Occipital lobe (tissue), 2 donors: ENCODE measurements around the gene WNT9B. TPM values are rescaled to one million over a fixed set of nuclear protein-coding genes. Genes with fewer than 3 reads are reported as not detected.

Experiments
- DNase-seq: peaks from one replicate; lab custom pipeline; 2025; lab: John Stamatoyannopoulos, UW
- total RNA-seq: library from RNA; depleted of rRNA; stranded (reverse); fragments of >200 nt; gene quantifications from one replicate; pipeline ENCODE4 v1.2.3, GENCODE V29; 2014

WNT9B gene
- total RNA-seq: not detected

- DNase-seq: no peak
Measured at GRCh38 chr17:46851029-46851741, at the start of gene WNT9B. Gene WNT9B (plus strand): TSS chr17:46851583. CDS start chr17:46851639, 56 bp downstream.

DNA sequence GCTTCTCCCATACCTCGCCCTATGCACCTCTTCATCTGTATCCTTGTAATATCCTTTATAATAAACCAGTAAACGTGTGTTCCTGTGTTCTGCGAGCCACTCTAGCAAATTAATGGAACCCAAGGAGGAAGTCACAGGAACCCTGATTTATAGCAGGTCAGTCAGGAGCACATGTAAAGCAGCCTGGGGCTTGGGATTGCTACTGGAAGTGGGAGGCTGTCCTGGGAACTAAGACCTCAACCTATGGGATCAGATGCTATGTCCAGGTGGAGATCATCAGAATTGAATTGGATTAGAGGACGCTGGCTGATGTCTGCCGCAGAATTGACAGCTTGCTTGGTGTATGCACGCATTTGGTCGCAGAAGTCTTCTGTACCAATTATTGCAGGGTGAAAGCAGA lies 48.6 kb upstream of the WNT9B start:
- DNase-seq: no peak

- no peak for DNase-seq
Measured at GRCh38 chr17:46803544-46803943, 47.8 kb upstream of the WNT9B start.

- no peak for DNase-seq
Measured at GRCh38 chr17:46805771-46806170, 45.6 kb upstream of the WNT9B start.

DNA sequence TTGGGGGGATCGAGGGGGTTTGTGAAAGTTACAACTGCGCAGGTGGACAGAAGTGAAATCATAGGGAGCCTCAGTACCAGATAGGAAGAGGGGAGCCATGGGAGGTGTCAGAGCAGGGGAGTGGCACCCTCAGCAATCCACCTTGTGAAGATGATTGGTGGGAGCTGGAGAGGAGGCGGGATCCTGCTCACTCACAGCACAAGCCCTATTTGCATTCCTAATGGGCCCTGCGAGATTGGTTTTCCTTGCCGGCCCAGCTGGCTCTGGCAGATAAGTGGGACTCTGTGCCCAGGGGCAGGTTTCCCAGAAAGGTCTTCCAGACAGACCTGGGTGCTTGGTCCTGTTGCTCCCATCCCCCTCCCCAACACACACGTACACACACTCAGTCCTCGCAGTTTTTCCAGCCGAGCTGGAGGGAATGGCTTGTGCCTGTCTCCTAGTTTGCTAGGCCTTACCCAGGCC lies 42.2 kb upstream of the WNT9B start:
- DNase-seq: no peak

DNA sequence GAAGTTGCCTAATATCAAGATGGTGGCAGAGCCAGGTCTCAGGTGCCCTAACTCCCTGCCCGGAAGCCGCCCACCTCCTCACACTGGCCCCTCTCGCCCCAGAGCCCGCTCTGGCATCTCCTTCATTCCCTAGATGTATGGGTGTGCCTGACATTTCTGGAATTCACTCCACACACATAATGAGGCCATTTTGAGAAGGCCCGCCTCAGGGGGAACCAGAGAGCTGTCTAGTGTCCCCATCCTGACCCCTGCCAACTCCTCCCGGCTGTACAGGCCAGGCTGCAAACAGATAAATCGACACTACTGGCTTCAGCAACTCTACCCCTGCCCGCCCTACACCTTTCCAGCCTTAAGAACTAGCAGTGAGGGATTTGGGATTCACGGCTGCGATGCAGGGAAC lies 40.5 kb upstream of the WNT9B start:
- DNase-seq: no peak

DNA sequence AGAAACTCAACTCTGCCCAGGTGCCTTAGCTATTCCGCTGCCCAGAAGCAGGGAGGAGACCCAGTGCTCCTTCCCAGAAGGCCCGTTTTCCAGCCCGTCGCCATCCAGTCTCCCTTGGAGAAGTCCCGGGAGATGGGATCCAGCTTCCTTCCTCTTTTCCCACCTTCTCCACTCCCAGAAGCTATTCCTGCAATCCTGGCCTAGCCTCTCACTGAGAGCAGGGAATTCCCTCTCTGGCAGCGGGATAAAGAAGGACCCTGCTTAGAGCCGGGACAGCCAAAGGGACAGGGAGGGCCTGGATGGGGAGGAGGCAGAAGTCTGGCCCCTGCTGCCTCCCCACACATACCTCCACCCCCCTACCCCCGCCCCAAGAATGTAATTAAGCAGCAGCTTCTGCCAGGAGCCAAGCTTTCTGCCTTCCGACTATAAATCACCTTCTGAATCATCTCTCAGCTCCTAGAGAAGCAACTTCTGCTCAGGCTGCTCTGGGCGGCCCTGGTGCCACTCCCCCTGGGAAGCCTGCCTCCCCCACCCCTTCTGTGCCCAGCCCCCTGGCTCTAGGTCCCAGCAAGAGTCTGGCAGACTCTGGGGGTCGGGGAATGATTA lies 39.3 kb upstream of the WNT9B start:
- no peak for DNase-seq

GRCh38 chr17:46812624-46813318 lies 38.6 kb upstream of the WNT9B start:
- no peak for DNase-seq

GRCh38 chr17:46813920-46814319 lies 37.5 kb upstream of the WNT9B start:
- DNase-seq: no peak

DNA sequence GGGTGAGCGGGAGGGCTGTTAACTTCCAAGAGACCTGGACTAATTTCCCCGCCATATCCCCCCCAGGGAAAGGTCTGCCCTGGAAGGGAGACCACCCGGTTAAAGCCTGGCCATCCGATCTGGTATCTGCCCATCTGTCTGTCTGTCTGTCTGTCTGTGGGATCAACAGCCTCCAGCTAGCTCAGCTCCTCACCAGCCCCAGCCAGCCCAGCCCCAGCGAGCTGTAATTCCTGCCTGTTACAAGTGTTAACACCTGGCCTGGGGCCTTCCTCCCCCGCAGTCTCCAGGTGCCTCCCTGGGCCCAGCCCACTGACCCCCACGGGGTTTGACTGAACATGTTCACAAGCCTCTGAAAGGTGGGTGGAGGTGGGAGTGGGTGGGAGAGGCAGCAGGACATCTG lies 36.9 kb upstream of the WNT9B start:
- DNase-seq: no peak

DNA sequence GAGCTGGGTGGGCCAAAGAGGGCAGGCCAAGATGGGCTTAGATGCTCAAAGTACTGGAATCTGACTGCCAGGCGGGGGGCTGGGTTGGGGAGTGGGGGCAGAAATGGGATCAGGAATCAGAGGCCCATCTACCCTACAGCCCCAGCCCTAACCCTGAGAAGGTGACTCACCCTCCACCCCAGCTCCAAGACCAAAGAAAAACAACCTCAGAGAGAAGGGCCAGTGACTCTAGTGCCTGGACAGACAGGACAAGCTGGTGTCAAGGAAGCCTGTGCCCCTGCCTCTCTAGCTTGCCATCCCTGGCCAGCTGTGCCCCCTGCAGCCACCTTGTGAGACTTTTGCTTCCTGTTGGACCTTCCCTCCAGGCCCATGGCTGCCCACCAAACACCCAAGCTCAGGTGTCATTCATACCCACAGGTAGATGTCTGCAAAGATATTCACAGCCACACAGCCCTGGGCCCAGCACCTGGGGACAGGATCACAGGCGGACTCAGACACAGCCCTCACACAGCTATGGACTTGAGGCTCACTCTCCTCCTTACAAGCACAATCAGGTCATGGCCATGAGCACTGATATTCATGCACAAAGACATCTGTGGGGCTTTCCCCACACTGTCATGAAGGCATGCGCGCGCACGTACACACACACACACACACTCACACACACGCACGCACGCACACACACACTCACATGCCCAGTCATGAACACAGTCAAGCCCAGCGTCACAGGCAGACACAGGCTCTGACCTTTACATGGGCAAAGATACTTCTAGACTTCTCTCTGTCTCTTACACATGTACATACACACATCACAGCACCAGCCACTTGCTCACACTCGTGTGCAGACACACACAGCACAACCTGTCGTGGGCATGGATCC lies 35.7 kb upstream of the WNT9B start:
- DNase-seq: no peak

- DNase-seq: no peak
Measured at GRCh38 chr17:46817151-46817900, 34.1 kb upstream of the WNT9B start.

GRCh38 chr17:46817901-46818209 lies 33.5 kb upstream of the WNT9B start:
- DNase-seq: no peak

DNA sequence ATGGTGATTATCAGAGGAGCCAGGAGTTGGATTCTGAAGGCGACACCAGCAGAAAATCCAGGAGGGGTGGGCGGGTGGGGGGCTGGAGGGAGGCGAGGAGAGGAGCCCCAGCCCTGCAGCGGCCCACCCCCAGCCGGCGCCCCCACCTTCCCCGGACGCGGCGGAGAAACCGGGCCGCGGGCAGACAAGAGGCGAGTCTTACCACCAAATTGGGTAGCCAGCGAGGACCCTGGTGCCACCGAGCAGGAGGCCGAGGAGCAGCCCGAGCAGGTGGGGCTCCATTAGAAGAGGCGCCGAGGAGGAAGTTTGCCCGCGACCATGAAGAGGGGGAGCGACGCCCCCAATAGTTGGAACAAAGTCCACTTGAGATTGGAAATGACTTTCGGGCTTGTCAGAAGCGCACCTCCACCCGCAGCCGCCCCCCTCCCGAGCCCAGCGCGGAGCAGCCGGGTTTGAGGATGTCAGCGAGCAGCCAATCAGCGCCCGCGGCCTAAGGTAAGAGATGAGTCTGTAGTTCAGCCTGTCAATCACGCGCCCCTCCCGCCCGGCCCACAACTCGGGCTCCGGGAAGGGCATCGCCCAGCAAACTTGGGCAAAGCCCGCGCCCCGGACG lies 33.0 kb upstream of the WNT9B start, which contains the start of gene WNT3:
TSS of gene WNT3 (minus strand) at position 377 of the 613 bp plus-strand sequence. CDS start at position 282, 95 bp downstream.
- DNase-seq: no peak

GRCh38 chr17:46818929-46819859 lies 32.2 kb upstream of the WNT9B start:
- DNase-seq: no peak

- DNase-seq: no peak
Measured at GRCh38 chr17:46819906-46820351, 31.5 kb upstream of the WNT9B start.

DNA sequence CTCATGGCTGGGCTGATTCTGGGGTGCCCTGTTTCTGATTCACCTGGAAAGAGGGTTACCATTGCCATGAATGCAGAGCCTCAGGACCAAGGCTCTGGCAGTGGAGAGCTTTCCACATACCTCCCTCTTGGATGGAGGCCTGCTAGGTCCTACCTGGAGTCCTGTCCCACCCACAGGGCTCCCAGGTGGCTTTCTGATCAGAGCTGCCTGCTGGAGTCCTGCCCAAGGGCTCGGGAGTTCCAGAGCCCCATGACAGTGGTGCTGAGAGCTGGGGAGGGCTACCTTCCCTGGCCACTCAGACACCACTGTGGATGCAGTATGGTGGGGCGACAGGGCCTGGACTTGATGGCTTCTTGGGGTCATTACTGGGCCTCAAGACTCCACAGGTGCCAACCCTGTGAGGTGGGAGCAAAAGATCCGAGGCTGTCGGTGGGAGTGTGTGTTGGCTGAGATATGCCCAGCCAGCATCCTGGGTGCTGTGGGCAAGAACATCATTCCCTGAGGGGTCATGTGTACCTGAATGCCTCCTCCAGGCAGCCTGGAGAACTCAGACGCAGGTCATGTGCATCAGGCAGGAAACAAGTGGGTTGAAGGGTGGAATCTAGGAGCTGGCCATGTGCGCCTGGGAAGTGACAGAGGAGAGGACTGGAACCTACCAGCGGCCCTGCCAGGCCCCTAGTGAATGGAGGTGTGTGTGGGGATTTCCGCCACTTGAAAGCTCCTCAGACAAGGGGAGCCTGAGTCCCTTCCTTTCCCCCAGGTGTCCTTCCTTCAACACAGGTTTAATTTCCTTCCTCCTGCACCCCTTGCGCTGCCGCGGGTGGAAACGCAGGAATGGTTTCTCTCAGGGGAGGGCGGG lies 30.6 kb upstream of the WNT9B start:
- DNase-seq: no peak
